ENCODE data around the gene RFX2.

GRCh38 chr19:6125571-6125989, 15.3 kb upstream of the RFX2 start:
- TF ChIP-seq FOXK1 (CRISPR knock-in tag; IDR thresholded peaks at IDR 0.05) = no peak
- peak; percentile 89 for TF ChIP-seq CTCF (IDR thresholded peaks at IDR 0.05)
- no peak for TF ChIP-seq USF1 (CRISPR knock-in tag; IDR thresholded peaks at IDR 0.05)
- TF ChIP-seq JUN (CRISPR knock-in tag; IDR thresholded peaks at IDR 0.05) = no peak
- no peak for TF ChIP-seq CREB1 (CRISPR knock-in tag; IDR thresholded peaks at IDR 0.05)
- no peak for TF ChIP-seq E2F4 (CRISPR knock-in tag; IDR thresholded peaks at IDR 0.05; ENCODE audit: borderline replicate concordance, low read depth)
- no peak for TF ChIP-seq MXD4 (CRISPR knock-in tag; IDR thresholded peaks at IDR 0.05; ENCODE audit: borderline replicate concordance)
- TF ChIP-seq MAX (CRISPR knock-in tag; IDR thresholded peaks at IDR 0.05) = no peak
- no peak for TF ChIP-seq TCF7 (CRISPR knock-in tag; IDR thresholded peaks at IDR 0.05; ENCODE audit: low read depth)
- no peak for TF ChIP-seq IRF1 (CRISPR knock-in tag; IDR thresholded peaks at IDR 0.05)
- TF ChIP-seq MLX (CRISPR knock-in tag; IDR thresholded peaks at IDR 0.05) = no peak
- no peak for TF ChIP-seq ZNF263 (CRISPR knock-in tag; IDR thresholded peaks at IDR 0.05; ENCODE audit: low read depth)
- no peak for TF ChIP-seq STAT6 (CRISPR knock-in tag; conservative IDR thresholded peaks at IDR 0.05; ENCODE audit: low read depth)
- TF ChIP-seq ETV6 (CRISPR knock-in tag; IDR thresholded peaks at IDR 0.05) = no peak

Measured in WTC11 (cell line).